ENCODE results near the gene TEC.
"Not testable (repeated sequence)": the region's sequence is repeated elsewhere in the genome, so short reads cannot be mapped to it uniquely, and the experiment has no call there.

TEC gene

GRCh38 chr4:48224606-48225005 lies 45.0 kb downstream of the TEC start:
- no peak overlapping the region for H3K27ac ChIP-seq

GRCh38 chr4:48223633-48224295 lies 45.9 kb downstream of the TEC start:
- no peak overlapping the region for H3K27ac ChIP-seq
- TF ChIP-seq, protein P1, sequence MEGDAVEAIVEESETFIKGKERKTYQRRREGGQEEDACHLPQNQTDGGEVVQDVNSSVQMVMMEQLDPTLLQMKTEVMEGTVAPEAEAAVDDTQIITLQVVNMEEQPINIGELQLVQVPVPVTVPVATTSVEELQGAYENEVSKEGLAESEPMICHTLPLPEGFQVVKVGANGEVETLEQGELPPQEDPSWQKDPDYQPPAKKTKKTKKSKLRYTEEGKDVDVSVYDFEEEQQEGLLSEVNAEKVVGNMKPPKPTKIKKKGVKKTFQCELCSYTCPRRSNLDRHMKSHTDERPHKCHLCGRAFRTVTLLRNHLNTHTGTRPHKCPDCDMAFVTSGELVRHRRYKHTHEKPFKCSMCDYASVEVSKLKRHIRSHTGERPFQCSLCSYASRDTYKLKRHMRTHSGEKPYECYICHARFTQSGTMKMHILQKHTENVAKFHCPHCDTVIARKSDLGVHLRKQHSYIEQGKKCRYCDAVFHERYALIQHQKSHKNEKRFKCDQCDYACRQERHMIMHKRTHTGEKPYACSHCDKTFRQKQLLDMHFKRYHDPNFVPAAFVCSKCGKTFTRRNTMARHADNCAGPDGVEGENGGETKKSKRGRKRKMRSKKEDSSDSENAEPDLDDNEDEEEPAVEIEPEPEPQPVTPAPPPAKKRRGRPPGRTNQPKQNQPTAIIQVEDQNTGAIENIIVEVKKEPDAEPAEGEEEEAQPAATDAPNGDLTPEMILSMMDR (conservative IDR thresholded peaks at IDR 0.05): no peak
- TF ChIP-seq ZFX (IDR thresholded peaks at IDR 0.05): no peak

More at GRCh38 chr4:48224606-48225005, 45.0 kb downstream of the TEC start:
- TF ChIP-seq, protein P1 (conservative IDR thresholded peaks at IDR 0.05): no peak
- TF ChIP-seq ZFX (IDR thresholded peaks at IDR 0.05): no peak

GRCh38 chr4:48222491-48222890 lies 47.1 kb downstream of the TEC start:
- H3K27ac ChIP-seq: no peak overlapping the region
- TF ChIP-seq ZFX (IDR thresholded peaks at IDR 0.05): no peak
- TF ChIP-seq, protein P1 (conservative IDR thresholded peaks at IDR 0.05): no peak

DNA sequence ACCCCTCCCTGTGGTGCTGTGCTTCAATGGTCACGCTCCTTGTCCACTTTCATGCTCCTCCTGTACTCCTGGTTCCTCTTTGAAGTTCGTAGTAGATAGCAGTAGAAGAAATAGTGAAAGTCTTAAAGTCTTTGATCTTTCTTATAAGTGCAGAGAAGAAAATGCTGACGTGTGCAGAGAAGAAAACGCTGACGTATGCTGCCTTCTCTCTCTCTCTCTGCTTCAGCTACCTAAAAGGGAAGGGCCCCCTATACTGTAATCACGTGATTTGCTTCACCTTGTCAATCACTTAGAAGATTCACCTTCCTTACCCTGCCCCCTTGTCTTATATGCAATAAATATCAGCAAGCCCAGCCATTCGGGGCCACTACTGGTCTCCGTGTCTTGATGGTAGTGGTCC lies 50.2 kb downstream of the TEC start:
- not testable (repeated sequence) for H3K27ac ChIP-seq

- no peak overlapping the region for H3K27ac ChIP-seq
- TF ChIP-seq, protein P1 (conservative IDR thresholded peaks at IDR 0.05): no peak
- no peak for TF ChIP-seq ZFX (IDR thresholded peaks at IDR 0.05)
These were observed 53.1 kb downstream of the TEC start for GRCh38 chr4:48216563-48216962.

GRCh38 chr4:48215977-48216376 lies 53.7 kb downstream of the TEC start:
- TF ChIP-seq ZFX (IDR thresholded peaks at IDR 0.05): no peak
- TF ChIP-seq, protein P1 (conservative IDR thresholded peaks at IDR 0.05): no peak
- H3K27ac ChIP-seq: no peak overlapping the region

- TF ChIP-seq ZFX (IDR thresholded peaks at IDR 0.05): no peak
- TF ChIP-seq, protein P1 (conservative IDR thresholded peaks at IDR 0.05): no peak
- no peak overlapping the region for H3K27ac ChIP-seq
These were observed 57.5 kb downstream of the TEC start for GRCh38 chr4:48212165-48212564.

GRCh38 chr4:48210966-48211328 lies 58.7 kb downstream of the TEC start:
- TF ChIP-seq, protein P1 (conservative IDR thresholded peaks at IDR 0.05): no peak
- TF ChIP-seq ZFX (IDR thresholded peaks at IDR 0.05): no peak
- H3K27ac ChIP-seq: no peak overlapping the region

Measured in C4-2B (cell line).